ENCODE data around the gene TESK2.
A peak's percentile ranks its signal among the peaks of the same experiment; 100 is the strongest.

GRCh38 chr1:45304311-45305081 lies 186.5 kb downstream of the TESK2 start:
- TF ChIP-seq, protein P1, sequence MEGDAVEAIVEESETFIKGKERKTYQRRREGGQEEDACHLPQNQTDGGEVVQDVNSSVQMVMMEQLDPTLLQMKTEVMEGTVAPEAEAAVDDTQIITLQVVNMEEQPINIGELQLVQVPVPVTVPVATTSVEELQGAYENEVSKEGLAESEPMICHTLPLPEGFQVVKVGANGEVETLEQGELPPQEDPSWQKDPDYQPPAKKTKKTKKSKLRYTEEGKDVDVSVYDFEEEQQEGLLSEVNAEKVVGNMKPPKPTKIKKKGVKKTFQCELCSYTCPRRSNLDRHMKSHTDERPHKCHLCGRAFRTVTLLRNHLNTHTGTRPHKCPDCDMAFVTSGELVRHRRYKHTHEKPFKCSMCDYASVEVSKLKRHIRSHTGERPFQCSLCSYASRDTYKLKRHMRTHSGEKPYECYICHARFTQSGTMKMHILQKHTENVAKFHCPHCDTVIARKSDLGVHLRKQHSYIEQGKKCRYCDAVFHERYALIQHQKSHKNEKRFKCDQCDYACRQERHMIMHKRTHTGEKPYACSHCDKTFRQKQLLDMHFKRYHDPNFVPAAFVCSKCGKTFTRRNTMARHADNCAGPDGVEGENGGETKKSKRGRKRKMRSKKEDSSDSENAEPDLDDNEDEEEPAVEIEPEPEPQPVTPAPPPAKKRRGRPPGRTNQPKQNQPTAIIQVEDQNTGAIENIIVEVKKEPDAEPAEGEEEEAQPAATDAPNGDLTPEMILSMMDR (IDR thresholded peaks at IDR 0.05), result peak in 2 of 4 experiments; percentile 3 to 6
- TF ChIP-seq POLR2AphosphoS5 (IDR thresholded peaks at IDR 0.05), result no peak
- TF ChIP-seq POLR2A (IDR thresholded peaks at IDR 0.05), result no peak
- no peak for TF ChIP-seq EP300 (IDR thresholded peaks at IDR 0.05)

Data from sigmoid colon (tissue), 4 donors.